Measurements from ENCODE around the gene BAK1. TPM values are rescaled to one million over a fixed set of nuclear protein-coding genes. Genes with fewer than 3 reads are reported as not detected.

BAK1 gene
- total and polyA plus RNA-seq, 2 of the 4 experiments (the other 2 are of a cell fraction) = 12.0 to 19.0 TPM

GRCh38 chr6:33602180-33602579 lies 22.1 kb upstream of the BAK1 start:
- no peak overlapping the region for H2AK9ac ChIP-seq (replicated peaks; ENCODE audit: low read depth, low read length, poor library complexity)
- no peaks in the 10 kb centered on the region for H3K27me3 ChIP-seq (ENCODE audit: control insufficient read depth, insufficient read depth, low read length)
- no CpG with 5 or more reads among the region's 2 CpGs for WGBS, 2 experiments (ENCODE audit: extremely low coverage in 2 of 2, insufficient read length in 1 of 2)
- no peak overlapping the region for H3K56ac ChIP-seq (ENCODE audit: extremely low read depth, insufficient read depth, low read length)
- H3K4ac ChIP-seq (ENCODE audit: low read depth, low read length) = no peak overlapping the region
- CTCF ChIA-PET = no interaction called here
- no peak overlapping the region for H3K9ac ChIP-seq (ENCODE audit: low read depth, low read length)
- H4K91ac ChIP-seq (ENCODE audit: insufficient read depth, low read depth, low read length) = no peak overlapping the region
- peaks cover 3% of the 10 kb centered on the region; the same call in 1 of the 2 replicates for H3K4me1 ChIP-seq (ENCODE audit: control insufficient read depth, insufficient read depth, low read length)
- no peak overlapping the region for H3K14ac ChIP-seq (replicated peaks; ENCODE audit: low read depth, low read length)
- H3K36me3 ChIP-seq (ENCODE audit: control insufficient read depth, insufficient read depth, low read length) = no peaks in the 10 kb centered on the region
- in situ Hi-C loops (cut with MboI; ENCODE audit: low sequenced_read_pairs) = no loop called here
- DNase-seq (no peak), ATAC-seq (ENCODE audit: low read depth) (no peak)
- no peak overlapping the region for H3K27ac ChIP-seq (ENCODE audit: insufficient read depth, low read length)
- H2BK15ac ChIP-seq (ENCODE audit: low read depth, low read length) = no peak overlapping the region
- H4K5ac ChIP-seq (ENCODE audit: low read depth, low read length) = no peak overlapping the region
- TF ChIP-seq RCOR1 (IDR thresholded peaks at IDR 0.05; ENCODE audit: insufficient replicate concordance, low read length) = no peak
- dilution Hi-C loops (cut with HindIII; ENCODE audit: low sequenced_read_pairs, unreplicated experiment) = no loop called here
- H2BK5ac ChIP-seq (ENCODE audit: low read depth, low read length, poor library complexity, severe bottlenecking) = no peak overlapping the region
- intact Hi-C loops (cut with micrococcal nuclease) = no loop called here
- H2AK5ac ChIP-seq (ENCODE audit: low read depth, low read length) = no peak overlapping the region; the same call in 1 of the 2 replicates
- H4K8ac ChIP-seq (ENCODE audit: low read depth in 2 of 2, low read length in 2 of 2) = no peak overlapping the region
- no peaks in the 10 kb centered on the region for H4K20me1 ChIP-seq (ENCODE audit: insufficient read depth, low read length)
- POLR2A ChIA-PET (ENCODE audit: unreplicated experiment) = no interaction called here
- H3K4me3 ChIP-seq (ENCODE audit: insufficient read depth, low read depth, low read length) = no peak overlapping the region
- BruUV-seq (replicated peaks) = no TSS peak
- no peak overlapping the region for H2AFZ ChIP-seq (replicated peaks; ENCODE audit: low read length, poor library complexity)
- H3K4me2 ChIP-seq (ENCODE audit: low read depth, low read length) = no peak overlapping the region
- H2BK120ac ChIP-seq (ENCODE audit: low read depth, low read length) = no peak overlapping the region
- H3K9me3 ChIP-seq (ENCODE audit: control insufficient read depth, insufficient read depth, low read length) = no peaks in the 10 kb centered on the region
- H3K18ac ChIP-seq (ENCODE audit: low read depth, low read length) = no peak overlapping the region
- H3K23ac ChIP-seq (ENCODE audit: low read depth, low read length) = no peak overlapping the region
- H2BK20ac ChIP-seq (ENCODE audit: low read depth, low read length) = no peak overlapping the region
- H3K9me1 ChIP-seq (ENCODE audit: insufficient read depth, low read length) = peaks cover 5% of the 10 kb centered on the region; the same call in 1 of the 2 replicates
- no peaks in the 10 kb centered on the region for H3K79me1 ChIP-seq (ENCODE audit: low read depth in 1 of 2, low read length in 2 of 2)
